GM18870 (cell line): ENCODE measurements around the gene SNX14.
A peak's percentile ranks its signal among the peaks of the same experiment; 100 is the strongest.
"Not testable (repeated sequence)": the region's sequence is repeated elsewhere in the genome, so short reads cannot be mapped to it uniquely, and the experiment has no call there.

Source experiments
- ATAC-seq: cut with Tn5 transposase; IDR thresholded peaks from one replicate; pipeline ENCODE4 v1.9.1; 2021; ENCODE audit warnings: moderate library complexity; ENCODE audit not compliant: unreplicated experiment

The SNX14 gene

GRCh38 chr6:85593438-85594196, at the start of gene SNX14:
Gene SNX14, minus strand, starts transcription at chr6:85593858. Its CDS starts 140 bp downstream, at chr6:85593718.
- ATAC-seq, result peak; percentile 89

- peak; percentile 54 for ATAC-seq
These were observed 49.3 kb upstream of the SNX14 start, which contains the start of gene SYNCRIP for GRCh38 chr6:85642774-85643536. Gene SYNCRIP, minus strand, starts transcription at chr6:85642886. Its CDS starts 1,447 bp downstream, at chr6:85641439.

- no peak for ATAC-seq
These were observed 48.5 kb upstream of the SNX14 start for GRCh38 chr6:85641897-85642773.

- no peak for ATAC-seq
These were observed 47.9 kb upstream of the SNX14 start for GRCh38 chr6:85641522-85641896.

- ATAC-seq, result no peak
These were observed 47.2 kb upstream of the SNX14 start for GRCh38 chr6:85640821-85641220.

GRCh38 chr6:85637579-85637978, 43.9 kb upstream of the SNX14 start:
- ATAC-seq, result no peak

- ATAC-seq, result no peak
These were observed 38.7 kb upstream of the SNX14 start for GRCh38 chr6:85632164-85632942.

- ATAC-seq, result not testable (repeated sequence)
These were observed 37.5 kb upstream of the SNX14 start for GRCh38 chr6:85631117-85631516.

GRCh38 chr6:85628353-85628752, 34.7 kb upstream of the SNX14 start:
- no peak for ATAC-seq

- no peak for ATAC-seq
These were observed 26.6 kb upstream of the SNX14 start for GRCh38 chr6:85620308-85620707.

GRCh38 chr6:85614780-85615179, 21.1 kb upstream of the SNX14 start:
- no peak for ATAC-seq

GRCh38 chr6:85612690-85613474, 19.2 kb upstream of the SNX14 start:
- ATAC-seq, result no peak

GRCh38 chr6:85610182-85610895, 16.7 kb upstream of the SNX14 start:
- no peak for ATAC-seq

- no peak for ATAC-seq
These were observed 8.4 kb upstream of the SNX14 start for GRCh38 chr6:85602100-85602499.

GRCh38 chr6:85600713-85601313, 7.2 kb upstream of the SNX14 start:
- ATAC-seq, result no peak

- peak; percentile 20 for ATAC-seq
These were observed 706 bp upstream of the SNX14 start for GRCh38 chr6:85594197-85594930.

- ATAC-seq, result no peak
These were observed 1.6 kb downstream of the SNX14 start for GRCh38 chr6:85592033-85592432.

- no peak for ATAC-seq
These were observed 2.5 kb downstream of the SNX14 start for GRCh38 chr6:85591207-85591606.
